ENCODE results near the gene NARF.

NARF gene

GRCh38 chr17:82492643-82493225, 34.2 kb downstream of the NARF start:
- Histone ChIP-seq H4K20me1 (ENCODE audit: low read depth, low read length) (no peaks in the 10 kb centered on the region), H3K27ac (ENCODE audit: low read depth, low read length) (no peak overlapping the region), H3K9me3 (ENCODE audit: insufficient read depth, low read length) (no peaks in the 10 kb centered on the region), H3K9me2 (replicated peaks; ENCODE audit: insufficient read depth, low read length) (no peaks in the 10 kb centered on the region), H3K4me2 (ENCODE audit: low read depth, low read length, poor library complexity, severe bottlenecking) (no peak overlapping the region), H3K27me3 (ENCODE audit: low read length) (no peaks in the 10 kb centered on the region), H3K4me3 (ENCODE audit: insufficient read depth, low read length, poor library complexity, severe bottlenecking) (no peak overlapping the region), H2AFZ (ENCODE audit: low read depth, low read length, severe bottlenecking) (no peak overlapping the region), H3K9ac (ENCODE audit: low read length) (no peak overlapping the region), H3K79me2 (ENCODE audit: insufficient read depth, low read length) (no peaks in the 10 kb centered on the region), H3F3A (ENCODE audit: insufficient read depth) (peaks cover 19% of the 10 kb centered on the region; the same call in 1 of the 2 replicates), H3K36me3 (ENCODE audit: low read length) (no peaks in the 10 kb centered on the region)
- no peak for TF ChIP-seq CTCF (IDR thresholded peaks at IDR 0.05; ENCODE audit: insufficient read depth, low read length, poor library complexity, severe bottlenecking)
- no peak for TF ChIP-seq EZH2phosphoT487 (conservative IDR thresholded peaks at IDR 0.05; ENCODE audit: low read length)

- no peak for TF ChIP-seq CTCF (IDR thresholded peaks at IDR 0.05; ENCODE audit: insufficient read depth, low read length, poor library complexity, severe bottlenecking)
- TF ChIP-seq EZH2phosphoT487 (conservative IDR thresholded peaks at IDR 0.05; ENCODE audit: low read length), result no peak
- H3K27me3 ChIP-seq (ENCODE audit: low read length), result no peaks in the 10 kb centered on the region
- H3K4me3 ChIP-seq (ENCODE audit: insufficient read depth, low read length, poor library complexity, severe bottlenecking), result no peak overlapping the region
- no peaks in the 10 kb centered on the region for H3K36me3 ChIP-seq (ENCODE audit: low read length)
- H4K20me1 ChIP-seq (ENCODE audit: low read depth, low read length), result no peaks in the 10 kb centered on the region
- H3K4me2 ChIP-seq (ENCODE audit: low read depth, low read length, poor library complexity, severe bottlenecking), result no peak overlapping the region
- no peaks in the 10 kb centered on the region for H3K9me3 ChIP-seq (ENCODE audit: insufficient read depth, low read length)
- H3K27ac ChIP-seq (ENCODE audit: low read depth, low read length), result no peak overlapping the region
- no peak overlapping the region for H2AFZ ChIP-seq (ENCODE audit: low read depth, low read length, severe bottlenecking)
- peaks cover 19% of the 10 kb centered on the region; the same call in 1 of the 2 replicates for H3F3A ChIP-seq (ENCODE audit: insufficient read depth)
- no peaks in the 10 kb centered on the region for H3K9me2 ChIP-seq (replicated peaks; ENCODE audit: insufficient read depth, low read length)
- H3K9ac ChIP-seq (ENCODE audit: low read length), result no peak overlapping the region
- no peaks in the 10 kb centered on the region for H3K79me2 ChIP-seq (ENCODE audit: insufficient read depth, low read length)
Observed at GRCh38 chr17:82493226-82493781, 34.8 kb downstream of the NARF start.

DNA sequence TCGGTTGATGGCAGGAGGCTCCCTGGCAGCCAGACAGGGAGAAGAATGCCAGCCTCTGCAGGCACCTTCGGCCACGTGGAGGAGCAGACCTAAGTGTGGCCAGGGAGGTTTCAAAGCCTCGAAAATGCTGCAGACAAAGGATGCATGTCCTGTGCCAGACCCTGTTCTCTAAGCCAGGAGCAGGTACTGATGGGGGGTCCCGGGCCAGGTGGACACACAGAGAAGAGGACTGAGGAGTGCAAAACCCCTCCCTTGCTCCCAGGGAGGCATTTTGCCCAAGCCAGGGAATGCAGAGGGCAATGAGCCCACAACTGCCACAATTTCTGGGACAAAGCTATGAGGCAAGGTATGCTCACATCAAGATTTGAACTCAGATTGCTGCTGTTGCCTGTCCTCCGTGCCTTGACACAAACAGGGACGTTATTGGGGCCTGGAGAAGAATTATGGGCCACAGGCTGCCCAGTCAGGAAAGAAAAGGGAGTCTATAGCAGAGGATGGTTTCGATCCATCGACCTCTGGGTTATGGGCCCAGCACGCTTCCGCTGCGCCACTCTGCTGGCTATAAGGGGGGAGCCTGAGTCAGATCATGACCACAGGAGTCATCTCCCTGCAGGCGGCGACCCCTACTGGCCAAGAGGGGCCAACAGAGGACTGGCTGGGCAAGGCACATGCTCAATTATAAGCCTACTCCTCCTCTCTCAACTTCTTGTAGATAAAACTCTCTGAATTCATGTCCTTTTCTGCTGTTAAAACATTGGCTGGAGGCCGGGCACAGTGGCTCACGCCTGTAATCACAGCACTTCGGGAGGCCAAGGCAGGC, 35.9 kb downstream of the NARF start:
- H3K27ac ChIP-seq (ENCODE audit: low read depth, low read length), result no peak overlapping the region
- H3K36me3 ChIP-seq (ENCODE audit: low read length), result no peaks in the 10 kb centered on the region
- no peaks in the 10 kb centered on the region for H3K9me2 ChIP-seq (replicated peaks; ENCODE audit: insufficient read depth, low read length)
- no peaks in the 10 kb centered on the region for H3K79me2 ChIP-seq (ENCODE audit: insufficient read depth, low read length)
- no peaks in the 10 kb centered on the region for H3K9me3 ChIP-seq (ENCODE audit: insufficient read depth, low read length)
- peaks cover 19% of the 10 kb centered on the region; the same call in 1 of the 2 replicates for H3F3A ChIP-seq (ENCODE audit: insufficient read depth)
- H3K9ac ChIP-seq (ENCODE audit: low read length), result no peak overlapping the region
- H3K4me2 ChIP-seq (ENCODE audit: low read depth, low read length, poor library complexity, severe bottlenecking), result no peak overlapping the region
- no peaks in the 10 kb centered on the region for H3K27me3 ChIP-seq (ENCODE audit: low read length)
- H3K4me3 ChIP-seq (ENCODE audit: insufficient read depth, low read length, poor library complexity, severe bottlenecking), result no peak overlapping the region
- H2AFZ ChIP-seq (ENCODE audit: low read depth, low read length, severe bottlenecking), result no peak overlapping the region
- TF ChIP-seq EZH2phosphoT487 (conservative IDR thresholded peaks at IDR 0.05; ENCODE audit: low read length), result no peak
- TF ChIP-seq CTCF (IDR thresholded peaks at IDR 0.05; ENCODE audit: insufficient read depth, low read length, poor library complexity, severe bottlenecking), result peak; percentile 58
- H4K20me1 ChIP-seq (ENCODE audit: low read depth, low read length), result no peaks in the 10 kb centered on the region

All from SU-DHL-6 (cell line).